Body of pancreas (tissue), 4 donors: Measurements from ENCODE around the gene ADIPOQ.

ENCODE experiments used
- POLR2A ChIP-seq, 3 donors: fragments of 450-650 bp; IDR thresholded peaks; one replicate each; pipeline ENCODE4 v1.6.1; 2016; ENCODE audit warnings: antibody characterized with exemption in 3 of 3, mild to moderate bottlenecking in 2 of 3
- TF ChIP-seq, protein P1 (sequence below), 7 experiments: fragments of 450-650 bp in 4 of 7; fragments of 200-600 bp in 3 of 7; sonication (generic) in 3 of 7; IDR thresholded peaks; one replicate each; pipeline ENCODE4 v1.5.1; 2016 to 2019; ENCODE audit warnings: antibody characterized with exemption in 7 of 7

DNA sequence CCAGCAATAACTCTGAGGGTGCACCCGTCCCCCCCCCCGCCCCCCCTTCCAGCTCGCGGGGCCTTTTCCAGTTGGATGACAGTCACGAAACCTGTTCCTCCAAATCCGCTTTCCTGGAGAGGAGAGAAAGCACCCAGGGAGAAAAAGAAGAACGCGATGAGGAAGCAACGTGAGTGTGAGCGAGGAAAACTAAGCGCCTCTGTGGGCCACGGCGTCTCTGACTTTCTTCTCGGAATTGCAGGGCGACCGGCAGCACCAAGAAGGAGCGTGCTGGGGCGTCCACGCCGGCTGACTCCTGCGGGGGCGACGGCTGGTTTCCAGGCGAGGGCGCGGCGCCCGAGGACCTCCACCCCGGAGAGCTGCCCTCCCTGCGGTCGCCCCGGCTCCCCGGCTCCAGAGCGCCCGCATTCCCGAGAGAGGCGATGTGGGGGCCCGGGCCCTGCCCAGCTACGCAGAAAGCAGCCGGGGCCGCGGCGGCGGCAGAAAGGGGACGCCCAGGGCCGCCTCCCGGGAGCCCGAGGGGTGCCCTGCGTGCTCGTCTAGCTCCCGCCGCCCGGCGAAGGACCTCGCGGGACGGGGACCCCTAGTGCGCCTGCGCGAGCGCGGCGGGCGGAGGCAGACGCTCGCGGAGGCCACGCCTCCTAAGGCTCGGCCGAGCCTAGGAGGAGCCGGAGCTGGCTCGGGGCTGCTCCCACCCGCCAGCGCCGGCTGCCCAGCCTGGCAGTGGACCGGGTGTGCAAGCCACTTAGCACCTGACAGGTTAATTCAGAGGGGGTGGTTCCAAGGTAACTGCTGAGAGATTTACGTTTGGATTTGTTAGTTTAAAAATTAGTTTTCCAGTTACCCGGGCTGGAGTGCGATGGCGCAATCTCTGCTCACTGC is 15.3 kb upstream of the ADIPOQ start:
- TF ChIP-seq, protein P1, sequence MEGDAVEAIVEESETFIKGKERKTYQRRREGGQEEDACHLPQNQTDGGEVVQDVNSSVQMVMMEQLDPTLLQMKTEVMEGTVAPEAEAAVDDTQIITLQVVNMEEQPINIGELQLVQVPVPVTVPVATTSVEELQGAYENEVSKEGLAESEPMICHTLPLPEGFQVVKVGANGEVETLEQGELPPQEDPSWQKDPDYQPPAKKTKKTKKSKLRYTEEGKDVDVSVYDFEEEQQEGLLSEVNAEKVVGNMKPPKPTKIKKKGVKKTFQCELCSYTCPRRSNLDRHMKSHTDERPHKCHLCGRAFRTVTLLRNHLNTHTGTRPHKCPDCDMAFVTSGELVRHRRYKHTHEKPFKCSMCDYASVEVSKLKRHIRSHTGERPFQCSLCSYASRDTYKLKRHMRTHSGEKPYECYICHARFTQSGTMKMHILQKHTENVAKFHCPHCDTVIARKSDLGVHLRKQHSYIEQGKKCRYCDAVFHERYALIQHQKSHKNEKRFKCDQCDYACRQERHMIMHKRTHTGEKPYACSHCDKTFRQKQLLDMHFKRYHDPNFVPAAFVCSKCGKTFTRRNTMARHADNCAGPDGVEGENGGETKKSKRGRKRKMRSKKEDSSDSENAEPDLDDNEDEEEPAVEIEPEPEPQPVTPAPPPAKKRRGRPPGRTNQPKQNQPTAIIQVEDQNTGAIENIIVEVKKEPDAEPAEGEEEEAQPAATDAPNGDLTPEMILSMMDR (IDR thresholded peaks at IDR 0.05): no peak
- peak in 2 of 3 donors; percentile 37 to 46 for TF ChIP-seq POLR2A (IDR thresholded peaks at IDR 0.05)
